ENCODE data around the gene NUP205. TPM values are rescaled to one million over a fixed set of nuclear protein-coding genes. Genes with fewer than 3 reads are reported as not detected.

Gene NUP205
- total RNA-seq, 1 experiment from 2014 or later = 171 TPM

DNA sequence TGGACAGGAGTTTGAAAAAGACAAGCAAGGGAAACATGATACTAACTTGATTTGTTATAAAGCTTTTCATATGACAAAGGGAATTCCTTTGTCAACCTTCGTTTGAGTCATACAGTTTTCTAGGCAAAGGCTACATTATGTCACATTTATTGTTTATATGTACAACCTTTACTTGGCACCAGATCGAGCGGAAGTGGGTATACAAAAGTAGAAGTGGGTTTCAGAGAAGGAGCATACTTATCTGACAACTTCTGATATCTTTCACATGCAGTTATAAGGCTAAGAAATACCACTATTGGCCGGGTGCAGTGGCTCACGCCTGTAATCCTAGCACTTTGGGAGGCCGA, 115.6 kb downstream of the NUP205 start (continued):
- TF ChIP-seq, protein P1, sequence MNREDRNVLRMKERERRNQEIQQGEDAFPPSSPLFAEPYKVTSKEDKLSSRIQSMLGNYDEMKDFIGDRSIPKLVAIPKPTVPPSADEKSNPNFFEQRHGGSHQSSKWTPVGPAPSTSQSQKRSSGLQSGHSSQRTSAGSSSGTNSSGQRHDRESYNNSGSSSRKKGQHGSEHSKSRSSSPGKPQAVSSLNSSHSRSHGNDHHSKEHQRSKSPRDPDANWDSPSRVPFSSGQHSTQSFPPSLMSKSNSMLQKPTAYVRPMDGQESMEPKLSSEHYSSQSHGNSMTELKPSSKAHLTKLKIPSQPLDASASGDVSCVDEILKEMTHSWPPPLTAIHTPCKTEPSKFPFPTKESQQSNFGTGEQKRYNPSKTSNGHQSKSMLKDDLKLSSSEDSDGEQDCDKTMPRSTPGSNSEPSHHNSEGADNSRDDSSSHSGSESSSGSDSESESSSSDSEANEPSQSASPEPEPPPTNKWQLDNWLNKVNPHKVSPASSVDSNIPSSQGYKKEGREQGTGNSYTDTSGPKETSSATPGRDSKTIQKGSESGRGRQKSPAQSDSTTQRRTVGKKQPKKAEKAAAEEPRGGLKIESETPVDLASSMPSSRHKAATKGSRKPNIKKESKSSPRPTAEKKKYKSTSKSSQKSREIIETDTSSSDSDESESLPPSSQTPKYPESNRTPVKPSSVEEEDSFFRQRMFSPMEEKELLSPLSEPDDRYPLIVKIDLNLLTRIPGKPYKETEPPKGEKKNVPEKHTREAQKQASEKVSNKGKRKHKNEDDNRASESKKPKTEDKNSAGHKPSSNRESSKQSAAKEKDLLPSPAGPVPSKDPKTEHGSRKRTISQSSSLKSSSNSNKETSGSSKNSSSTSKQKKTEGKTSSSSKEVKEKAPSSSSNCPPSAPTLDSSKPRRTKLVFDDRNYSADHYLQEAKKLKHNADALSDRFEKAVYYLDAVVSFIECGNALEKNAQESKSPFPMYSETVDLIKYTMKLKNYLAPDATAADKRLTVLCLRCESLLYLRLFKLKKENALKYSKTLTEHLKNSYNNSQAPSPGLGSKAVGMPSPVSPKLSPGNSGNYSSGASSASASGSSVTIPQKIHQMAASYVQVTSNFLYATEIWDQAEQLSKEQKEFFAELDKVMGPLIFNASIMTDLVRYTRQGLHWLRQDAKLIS (CRISPR knock-in tag; IDR thresholded peaks at IDR 0.05; ENCODE audit: borderline replicate concordance) = no peak

GRCh38 chr7:135678612-135679575, 121.2 kb downstream of the NUP205 start:
- no peak for ATAC-seq

More at GRCh38 chr7:135678612-135679575, 121.2 kb downstream of the NUP205 start:
- DNase-seq (ENCODE audit: low spot score) = no peak
- no peak for TF ChIP-seq CREM (CRISPR knock-in tag; IDR thresholded peaks at IDR 0.05)
- TF ChIP-seq ZNF121 (CRISPR knock-in tag; IDR thresholded peaks at IDR 0.05) = no peak
- TF ChIP-seq ZNF317 (CRISPR knock-in tag; IDR thresholded peaks at IDR 0.05; ENCODE audit: borderline replicate concordance, low read depth) = no peak
- no peak for TF ChIP-seq ESRRA (CRISPR knock-in tag; IDR thresholded peaks at IDR 0.05; ENCODE audit: borderline replicate concordance)
- TF ChIP-seq, protein P2, sequence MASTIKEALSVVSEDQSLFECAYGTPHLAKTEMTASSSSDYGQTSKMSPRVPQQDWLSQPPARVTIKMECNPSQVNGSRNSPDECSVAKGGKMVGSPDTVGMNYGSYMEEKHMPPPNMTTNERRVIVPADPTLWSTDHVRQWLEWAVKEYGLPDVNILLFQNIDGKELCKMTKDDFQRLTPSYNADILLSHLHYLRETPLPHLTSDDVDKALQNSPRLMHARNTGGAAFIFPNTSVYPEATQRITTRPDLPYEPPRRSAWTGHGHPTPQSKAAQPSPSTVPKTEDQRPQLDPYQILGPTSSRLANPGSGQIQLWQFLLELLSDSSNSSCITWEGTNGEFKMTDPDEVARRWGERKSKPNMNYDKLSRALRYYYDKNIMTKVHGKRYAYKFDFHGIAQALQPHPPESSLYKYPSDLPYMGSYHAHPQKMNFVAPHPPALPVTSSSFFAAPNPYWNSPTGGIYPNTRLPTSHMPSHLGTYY (CRISPR knock-in tag; IDR thresholded peaks at IDR 0.05) = no peak
- TF ChIP-seq RELA (CRISPR knock-in tag; IDR thresholded peaks at IDR 0.05; ENCODE audit: borderline replicate concordance) = no peak
- TF ChIP-seq TEAD4 (CRISPR knock-in tag; IDR thresholded peaks at IDR 0.05) = no peak
- no peak for TF ChIP-seq ZNF396 (CRISPR knock-in tag; IDR thresholded peaks at IDR 0.05; ENCODE audit: borderline replicate concordance)
- no peak for TF ChIP-seq ZNF423 (CRISPR knock-in tag; IDR thresholded peaks at IDR 0.05)
- TF ChIP-seq USF1 (CRISPR knock-in tag; IDR thresholded peaks at IDR 0.05) = no peak
- no peak for TF ChIP-seq FOXK1 (CRISPR knock-in tag; IDR thresholded peaks at IDR 0.05)
- TF ChIP-seq CREB1 (CRISPR knock-in tag; IDR thresholded peaks at IDR 0.05) = no peak
- TF ChIP-seq ZNF281 (CRISPR knock-in tag; IDR thresholded peaks at IDR 0.05) = no peak
- TF ChIP-seq IRF1 (CRISPR knock-in tag; IDR thresholded peaks at IDR 0.05) = no peak
- TF ChIP-seq, protein P3, sequence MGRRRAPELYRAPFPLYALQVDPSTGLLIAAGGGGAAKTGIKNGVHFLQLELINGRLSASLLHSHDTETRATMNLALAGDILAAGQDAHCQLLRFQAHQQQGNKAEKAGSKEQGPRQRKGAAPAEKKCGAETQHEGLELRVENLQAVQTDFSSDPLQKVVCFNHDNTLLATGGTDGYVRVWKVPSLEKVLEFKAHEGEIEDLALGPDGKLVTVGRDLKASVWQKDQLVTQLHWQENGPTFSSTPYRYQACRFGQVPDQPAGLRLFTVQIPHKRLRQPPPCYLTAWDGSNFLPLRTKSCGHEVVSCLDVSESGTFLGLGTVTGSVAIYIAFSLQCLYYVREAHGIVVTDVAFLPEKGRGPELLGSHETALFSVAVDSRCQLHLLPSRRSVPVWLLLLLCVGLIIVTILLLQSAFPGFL (CRISPR knock-in tag; IDR thresholded peaks at IDR 0.05; ENCODE audit: borderline replicate concordance) = no peak
- TF ChIP-seq, protein P4, sequence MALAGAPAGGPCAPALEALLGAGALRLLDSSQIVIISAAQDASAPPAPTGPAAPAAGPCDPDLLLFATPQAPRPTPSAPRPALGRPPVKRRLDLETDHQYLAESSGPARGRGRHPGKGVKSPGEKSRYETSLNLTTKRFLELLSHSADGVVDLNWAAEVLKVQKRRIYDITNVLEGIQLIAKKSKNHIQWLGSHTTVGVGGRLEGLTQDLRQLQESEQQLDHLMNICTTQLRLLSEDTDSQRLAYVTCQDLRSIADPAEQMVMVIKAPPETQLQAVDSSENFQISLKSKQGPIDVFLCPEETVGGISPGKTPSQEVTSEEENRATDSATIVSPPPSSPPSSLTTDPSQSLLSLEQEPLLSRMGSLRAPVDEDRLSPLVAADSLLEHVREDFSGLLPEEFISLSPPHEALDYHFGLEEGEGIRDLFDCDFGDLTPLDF (CRISPR knock-in tag; IDR thresholded peaks at IDR 0.05) = no peak
- TF ChIP-seq, protein P5, sequence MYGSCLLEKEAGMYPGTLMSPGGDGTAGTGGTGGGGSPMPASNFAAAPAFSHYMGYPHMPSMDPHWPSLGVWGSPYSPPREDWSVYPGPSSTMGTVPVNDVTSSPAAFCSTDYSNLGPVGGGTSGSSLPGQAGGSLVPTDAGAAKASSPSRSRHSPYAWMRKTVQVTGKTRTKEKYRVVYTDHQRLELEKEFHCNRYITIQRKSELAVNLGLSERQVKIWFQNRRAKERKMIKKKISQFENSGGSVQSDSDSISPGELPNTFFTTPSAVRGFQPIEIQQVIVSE (CRISPR knock-in tag; IDR thresholded peaks at IDR 0.05; ENCODE audit: borderline replicate concordance) = no peak
- no peak overlapping the region for H3K27ac Mint-ChIP-seq
- no peak overlapping the region for H3K4me3 Mint-ChIP-seq
- no peaks in the 10 kb centered on the region for H3K27me3 Mint-ChIP-seq (ENCODE audit: low read depth)
- CTCF ChIA-PET = no interaction called here
- H3K4me1 Mint-ChIP-seq = peaks cover 6% of the 10 kb centered on the region
- POLR2A ChIA-PET = no interaction called here
- peaks cover 11% of the 10 kb centered on the region for H3K36me3 Mint-ChIP-seq
- no peaks in the 10 kb centered on the region for H3K9me3 Mint-ChIP-seq

Measured in WTC11 (cell line).